Left lobe of liver (tissue), 2 donors: ENCODE data around the gene LEMD1. TPM values are rescaled to one million over a fixed set of nuclear protein-coding genes. Genes with fewer than 3 reads are reported as not detected.
"Not testable (repeated sequence)": the region's sequence is repeated elsewhere in the genome, so short reads cannot be mapped to it uniquely, and the experiment has no call there.

Source experiments
- ATAC-seq: fragments of 200-7000 bp; cut with Tn5 transposase; one replicate; pipeline ENCODE4 v1.9.1; 2020; ENCODE audit warnings: mild to moderate bottlenecking, moderate library complexity
- DNase-seq: peaks from one replicate; pipeline ENCODE4 v3.0.0-alpha.2; 2020; ENCODE audit warnings: low spot score
- total RNA-seq: library from RNA; stranded (reverse); gene quantifications from one replicate; pipeline ENCODE4 v1.2.1, GENCODE V29; 2021
- donor health status: DM: no; HTN: no; CAD: no; lungs with moderate emphysema.
- donor health status: DM: no; HTN: yes; CAD: no.

Gene LEMD1
- total RNA-seq, 1 donor from 2014 or later: not detected

- ATAC-seq, DNase-seq: not testable (repeated sequence)
Observed at GRCh38 chr1:205382990-205383389, 38.9 kb downstream of the LEMD1 start.

- DNase-seq: no peak
- ATAC-seq: no peak
Observed at GRCh38 chr1:205382561-205382960, 39.3 kb downstream of the LEMD1 start.

- no peak for DNase-seq
- no peak for ATAC-seq
Observed at GRCh38 chr1:205381305-205381704, 40.6 kb downstream of the LEMD1 start.

GRCh38 chr1:205380882-205381281 lies 41.0 kb downstream of the LEMD1 start:
- DNase-seq (no peak), ATAC-seq (no peak)

DNA sequence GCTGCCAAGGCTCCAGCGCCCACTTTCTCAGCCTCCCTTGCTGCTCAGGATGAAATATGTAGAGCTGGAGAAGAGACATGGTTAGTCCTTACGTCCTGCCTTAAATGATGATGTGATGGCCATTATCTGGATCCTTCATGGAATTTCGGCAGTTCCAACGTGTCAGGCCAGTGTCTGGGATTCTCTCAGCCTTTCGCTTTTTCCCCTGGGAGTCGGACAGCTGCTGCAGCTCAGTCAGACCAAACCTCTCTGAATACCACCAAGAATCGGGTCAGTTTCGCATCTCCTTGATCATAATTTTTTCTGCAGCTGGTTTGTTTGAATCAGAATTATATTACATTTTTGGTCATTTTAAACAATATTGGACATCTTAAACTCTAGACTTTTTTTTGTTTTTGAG lies 42.8 kb downstream of the LEMD1 start:
- DNase-seq (no peak), ATAC-seq (no peak)

- ATAC-seq (no peak), DNase-seq (no peak)
Observed at GRCh38 chr1:205377355-205377754, 44.5 kb downstream of the LEMD1 start.

GRCh38 chr1:205376739-205377138 lies 45.1 kb downstream of the LEMD1 start:
- DNase-seq: no peak
- no peak for ATAC-seq

DNA sequence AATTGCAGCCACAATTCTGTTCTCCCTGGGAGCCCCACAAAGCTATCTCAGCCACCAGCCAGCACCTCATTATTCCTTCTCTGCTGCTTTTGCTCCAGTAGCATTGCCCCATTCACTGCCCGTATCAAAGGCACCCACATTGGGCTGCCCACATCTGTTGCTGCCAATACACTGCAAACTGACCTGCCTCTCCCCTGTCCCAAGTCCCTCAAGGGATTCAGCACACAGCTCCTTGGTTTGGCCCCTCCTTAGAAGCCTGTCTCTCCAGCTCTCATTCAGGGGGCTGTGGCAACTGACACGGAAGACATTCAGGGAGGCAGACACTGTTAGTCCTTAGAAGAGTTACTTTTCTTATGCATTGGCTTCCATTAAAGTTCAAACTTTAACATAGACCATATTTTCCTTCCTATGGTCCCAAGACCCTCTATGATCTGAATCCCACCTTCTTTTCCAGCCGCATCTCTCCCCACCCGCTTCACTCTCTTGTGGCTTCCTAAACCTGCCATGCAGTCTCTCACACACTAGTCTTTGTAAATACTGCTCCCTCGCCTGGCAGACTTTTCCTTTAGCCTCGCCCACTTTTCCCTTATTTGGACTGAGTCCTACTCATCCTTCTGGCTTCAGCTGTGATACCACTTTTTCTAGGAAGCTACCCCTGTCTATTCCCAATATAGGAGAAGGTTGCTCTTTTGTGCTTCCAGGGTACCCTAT lies 45.9 kb downstream of the LEMD1 start:
- no peak for DNase-seq
- ATAC-seq: peak; percentile 67

GRCh38 chr1:205374210-205375078 lies 47.4 kb downstream of the LEMD1 start:
- no peak for DNase-seq
- no peak for ATAC-seq

- no peak for DNase-seq
- no peak for ATAC-seq
Observed at GRCh38 chr1:205373798-205374175, 48.1 kb downstream of the LEMD1 start.

- ATAC-seq (no peak), DNase-seq (no peak)
Observed at GRCh38 chr1:205373022-205373797, 48.6 kb downstream of the LEMD1 start.

- ATAC-seq: no peak
- no peak for DNase-seq
Observed at GRCh38 chr1:205371871-205372660, 49.8 kb downstream of the LEMD1 start.

DNA sequence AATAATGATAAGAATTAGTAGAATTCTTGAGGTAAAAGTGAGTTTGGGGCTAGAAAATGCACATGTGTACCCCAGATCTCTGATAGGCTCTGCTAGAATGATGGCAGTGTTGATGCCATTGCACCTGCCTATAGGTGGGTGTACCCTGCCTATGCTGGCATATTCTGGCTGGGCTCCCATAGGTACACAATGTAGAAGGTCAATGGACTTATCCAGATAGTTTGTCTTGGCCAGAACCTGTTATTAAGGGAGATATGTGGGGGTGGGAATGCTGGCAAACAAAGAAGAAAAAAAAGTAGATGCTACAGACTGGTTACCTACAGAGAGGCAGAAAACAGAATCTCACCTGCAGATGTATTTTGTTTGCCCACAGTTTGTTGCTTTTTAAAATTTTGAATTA lies 51.1 kb downstream of the LEMD1 start:
- DNase-seq (no peak), ATAC-seq (peak; percentile 55)

DNA sequence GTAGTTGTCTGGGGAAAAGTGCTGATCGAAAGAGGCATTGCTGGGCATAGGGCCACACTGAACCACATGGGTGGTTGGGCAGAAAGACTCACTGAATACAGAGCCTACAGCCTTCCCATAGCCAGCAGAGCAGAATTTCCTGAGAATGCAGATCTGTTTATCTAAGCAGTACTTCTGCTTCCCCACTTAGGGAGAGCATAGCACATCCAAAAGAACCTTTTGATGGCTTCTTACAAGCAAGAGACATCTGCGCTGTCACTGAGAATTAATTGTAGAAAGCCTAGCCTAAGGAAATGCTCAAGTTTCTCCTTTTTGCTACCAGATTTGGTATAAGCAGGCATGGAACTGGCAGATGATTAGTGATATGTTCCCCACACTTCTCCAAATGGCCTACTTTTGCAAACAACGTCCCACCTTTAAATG lies 52.1 kb downstream of the LEMD1 start:
- DNase-seq (no peak), ATAC-seq (peak; percentile 53)

DNA sequence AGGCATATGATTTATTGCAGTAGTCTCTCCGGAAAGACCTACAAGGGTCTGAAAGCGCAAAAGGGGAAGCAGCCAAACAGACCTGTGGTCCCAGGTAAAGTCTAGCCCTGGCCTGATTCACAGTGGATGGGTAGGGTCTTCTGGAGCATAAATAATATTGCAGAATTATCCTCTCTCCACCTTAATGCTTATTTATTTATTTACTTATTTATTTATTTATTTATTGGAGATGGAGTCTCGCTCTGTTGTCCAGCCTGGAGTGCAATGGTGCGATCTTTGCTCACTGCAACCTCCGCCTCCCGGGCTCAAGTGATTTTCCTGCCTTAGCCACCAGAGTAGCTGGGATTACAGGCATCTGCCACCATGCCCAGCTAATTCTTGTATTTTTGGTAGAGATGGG lies 53.4 kb downstream of the LEMD1 start:
- no peak for ATAC-seq
- no peak for DNase-seq

GRCh38 chr1:205365945-205366463 lies 55.9 kb downstream of the LEMD1 start:
- DNase-seq (no peak), ATAC-seq (peak; percentile 43)

- ATAC-seq, DNase-seq: not testable (repeated sequence)
Observed at GRCh38 chr1:205365086-205365485, 56.8 kb downstream of the LEMD1 start.

DNA sequence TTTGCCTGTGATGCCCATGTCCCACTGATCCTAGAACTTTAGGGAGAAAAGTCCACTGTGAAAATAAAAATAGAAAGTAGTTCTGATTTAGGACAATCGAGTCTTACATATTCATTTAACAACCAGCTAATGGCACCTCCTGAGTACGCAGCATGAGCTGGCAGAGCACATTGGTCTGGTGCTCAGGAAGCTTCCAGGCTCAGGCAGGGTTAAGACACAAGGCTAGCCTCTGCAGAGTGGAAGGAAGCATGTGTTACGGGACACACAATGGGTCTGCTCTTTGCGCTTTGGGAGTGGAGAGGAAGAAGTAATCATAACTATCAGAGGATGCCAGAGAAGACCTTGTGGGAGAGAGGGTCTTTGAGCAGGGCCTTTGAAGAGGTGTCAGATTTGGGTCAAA lies 61.0 kb downstream of the LEMD1 start:
- peak; percentile 31 for ATAC-seq

DNA sequence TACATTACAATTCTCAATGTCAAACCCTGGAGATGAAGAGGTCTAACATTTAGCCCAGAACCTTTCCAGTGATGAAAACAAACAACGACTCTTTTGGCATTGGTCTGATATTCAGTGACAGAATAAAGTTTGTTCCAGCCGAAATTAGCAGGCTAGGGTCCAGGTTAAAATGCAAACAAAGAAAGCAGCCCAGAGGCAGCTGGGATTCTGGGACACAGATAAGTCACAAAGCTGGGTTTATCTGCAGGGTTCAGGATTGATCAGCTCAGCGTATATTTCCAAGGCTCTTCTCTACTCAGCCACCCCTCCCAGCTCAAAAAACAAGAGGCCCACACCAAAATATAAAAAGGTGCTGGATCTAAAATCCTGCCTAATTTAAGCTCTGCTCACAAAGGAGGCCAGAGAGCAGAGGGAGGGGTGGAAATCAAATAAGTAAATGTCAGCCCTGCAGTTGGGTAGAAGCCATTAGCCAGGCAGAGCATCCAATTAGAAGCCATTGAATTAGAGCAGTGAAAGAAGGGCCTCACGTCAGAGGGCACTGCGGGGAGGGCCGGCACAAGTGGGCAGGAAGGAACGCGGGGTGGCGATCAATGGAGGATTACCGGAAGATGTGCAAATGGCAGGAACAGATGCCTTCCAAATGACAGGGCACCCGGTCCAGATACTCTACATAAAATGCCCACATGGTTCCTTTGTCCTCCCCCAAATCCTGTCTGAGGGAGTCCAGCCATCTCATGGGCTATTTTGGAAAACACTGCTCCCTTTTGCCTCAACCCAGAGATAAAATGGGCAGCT lies 61.9 kb downstream of the LEMD1 start:
- DNase-seq (no peak), ATAC-seq (no peak)

More for the DNA sequence above, 61.0 kb downstream of the LEMD1 start:
- no peak for DNase-seq
